GM10248 (cell line): ENCODE measurements around the gene DYRK1A.
"Not testable (repeated sequence)": the region's sequence is repeated elsewhere in the genome, so short reads cannot be mapped to it uniquely, and the experiment has no call there.

Experiments
- CTCF ChIA-PET: fragments of 300-600 bp; sonication (Branson Sonifier 250); formaldehyde crosslinking; extraction: SDS; loops from one replicate; lab custom pipeline; 2021; ENCODE audit warnings: antibody characterized with exemption; lab: Yijun Ruan, JAX
- POLR2A ChIA-PET: fragments of 350-650 bp; sonication (Branson Sonifier 250); formaldehyde crosslinking; extraction: SDS; loops from one replicate; lab custom pipeline; 2020; ENCODE audit warnings: antibody characterized with exemption; lab: Yijun Ruan, JAX
- DNase-seq: peaks from one replicate; pipeline ENCODE4 v3.0.0; 2012; ENCODE audit errors: extremely low spot score
- TF ChIP-seq, protein P1 (sequence below): IDR thresholded peaks from 2 replicates; pipeline ENCODE4 v1.5.1; 2012; ENCODE audit warnings: mild to moderate bottlenecking, low read depth; ENCODE audit errors: extremely low read depth, missing control alignments, control extremely low read depth

DYRK1A gene

GRCh38 chr21:37546949-37547614 lies 180.5 kb downstream of the DYRK1A start:
- ChIA-PET CTCF (interaction anchor here (1.2 kb wide), 1 partner anchor 10 kb away, joined by 3 read pairs; no protein-coding TSS in a partner anchor), POLR2A (no interaction called here)
- no peak for DNase-seq
- TF ChIP-seq, protein P1, sequence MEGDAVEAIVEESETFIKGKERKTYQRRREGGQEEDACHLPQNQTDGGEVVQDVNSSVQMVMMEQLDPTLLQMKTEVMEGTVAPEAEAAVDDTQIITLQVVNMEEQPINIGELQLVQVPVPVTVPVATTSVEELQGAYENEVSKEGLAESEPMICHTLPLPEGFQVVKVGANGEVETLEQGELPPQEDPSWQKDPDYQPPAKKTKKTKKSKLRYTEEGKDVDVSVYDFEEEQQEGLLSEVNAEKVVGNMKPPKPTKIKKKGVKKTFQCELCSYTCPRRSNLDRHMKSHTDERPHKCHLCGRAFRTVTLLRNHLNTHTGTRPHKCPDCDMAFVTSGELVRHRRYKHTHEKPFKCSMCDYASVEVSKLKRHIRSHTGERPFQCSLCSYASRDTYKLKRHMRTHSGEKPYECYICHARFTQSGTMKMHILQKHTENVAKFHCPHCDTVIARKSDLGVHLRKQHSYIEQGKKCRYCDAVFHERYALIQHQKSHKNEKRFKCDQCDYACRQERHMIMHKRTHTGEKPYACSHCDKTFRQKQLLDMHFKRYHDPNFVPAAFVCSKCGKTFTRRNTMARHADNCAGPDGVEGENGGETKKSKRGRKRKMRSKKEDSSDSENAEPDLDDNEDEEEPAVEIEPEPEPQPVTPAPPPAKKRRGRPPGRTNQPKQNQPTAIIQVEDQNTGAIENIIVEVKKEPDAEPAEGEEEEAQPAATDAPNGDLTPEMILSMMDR = no peak

DNA sequence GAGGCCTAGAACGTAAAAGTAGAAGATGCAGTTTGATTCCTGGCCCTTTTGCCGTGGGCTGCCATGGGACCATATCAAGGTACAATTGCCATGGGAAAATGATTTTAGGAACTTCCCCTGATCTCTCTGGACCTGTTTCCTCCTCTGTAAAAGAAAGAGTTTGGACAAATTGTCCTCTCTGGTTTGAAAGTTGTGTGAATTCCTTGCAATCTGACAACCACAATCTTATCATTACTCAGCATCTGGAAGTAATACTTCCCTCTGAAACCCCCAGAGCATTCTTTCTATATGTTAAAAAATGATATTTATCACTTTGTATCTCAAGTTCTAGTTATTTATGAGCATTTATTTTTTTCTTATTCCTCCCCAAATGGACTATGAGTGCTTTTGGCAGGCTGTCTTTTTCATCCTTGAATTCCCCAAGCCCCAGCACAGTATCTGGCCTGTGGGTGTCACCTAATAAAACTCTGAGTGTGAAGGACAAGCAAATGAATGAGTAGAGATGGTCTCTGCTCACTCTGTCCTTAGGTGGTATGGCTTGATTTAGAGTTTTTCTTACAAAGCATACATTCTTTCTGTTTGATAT lies 181.1 kb downstream of the DYRK1A start:
- TF ChIP-seq, protein P1 = no peak
- DNase-seq = no peak
- ChIA-PET POLR2A (no interaction called here), CTCF (interaction anchor here (1.2 kb wide), 1 partner anchor 9 kb away, joined by 3 read pairs; no protein-coding TSS in a partner anchor)

- ChIA-PET POLR2A (no interaction called here), CTCF (no interaction called here)
- TF ChIP-seq, protein P1 = no peak
- DNase-seq = no peak
These were observed 182.0 kb downstream of the DYRK1A start for GRCh38 chr21:37548521-37548981.

DNA sequence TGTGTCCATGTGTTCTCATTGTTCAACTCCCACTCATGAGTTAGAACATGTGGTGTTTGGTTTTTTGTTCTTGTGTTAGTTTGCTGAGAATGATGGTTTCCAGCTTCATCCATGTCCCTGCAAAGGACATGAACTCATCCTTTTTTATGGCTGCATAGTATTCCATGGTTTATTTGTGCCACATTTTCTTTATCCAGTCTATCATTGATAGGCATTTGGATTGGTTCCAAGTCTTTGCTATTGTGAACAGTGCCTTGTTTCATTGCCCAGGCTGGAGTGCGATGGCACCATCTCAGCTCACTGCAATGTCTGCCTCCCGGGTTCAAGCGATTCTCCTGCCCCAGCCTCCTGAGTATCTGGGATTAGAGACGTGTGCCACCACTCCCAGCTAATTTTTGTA lies 183.2 kb downstream of the DYRK1A start:
- DNase-seq, CTCF ChIA-PET, POLR2A ChIA-PET: not testable (repeated sequence)

DNA sequence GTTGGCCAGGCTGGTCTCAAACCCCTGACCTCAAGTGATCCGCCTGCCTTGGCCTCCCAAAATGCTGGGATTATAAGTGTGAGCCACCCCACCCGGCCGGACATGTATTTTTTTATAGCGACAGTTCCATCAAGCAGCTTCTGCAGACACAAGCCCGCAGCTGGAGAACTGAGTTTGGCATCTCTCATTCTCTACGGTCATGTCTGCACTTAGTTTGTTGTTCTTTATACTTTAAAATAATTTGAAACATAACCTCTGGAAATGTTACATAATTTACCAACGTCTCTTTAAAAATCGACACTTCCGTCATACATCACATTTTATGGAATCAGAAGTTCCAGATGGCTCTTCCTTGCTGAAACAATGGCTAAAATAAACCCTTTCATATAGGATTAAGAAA lies 183.6 kb downstream of the DYRK1A start:
- DNase-seq = no peak
- POLR2A ChIA-PET = interaction anchor here (1.2 kb wide), 1 partner anchor 14 kb away, joined by 3 read pairs; no protein-coding TSS in a partner anchor
- TF ChIP-seq, protein P1 = no peak
- CTCF ChIA-PET = interaction anchor here (1.1 kb wide), 1 partner anchor 19 kb away, joined by 3 read pairs; no protein-coding TSS in a partner anchor

DNA sequence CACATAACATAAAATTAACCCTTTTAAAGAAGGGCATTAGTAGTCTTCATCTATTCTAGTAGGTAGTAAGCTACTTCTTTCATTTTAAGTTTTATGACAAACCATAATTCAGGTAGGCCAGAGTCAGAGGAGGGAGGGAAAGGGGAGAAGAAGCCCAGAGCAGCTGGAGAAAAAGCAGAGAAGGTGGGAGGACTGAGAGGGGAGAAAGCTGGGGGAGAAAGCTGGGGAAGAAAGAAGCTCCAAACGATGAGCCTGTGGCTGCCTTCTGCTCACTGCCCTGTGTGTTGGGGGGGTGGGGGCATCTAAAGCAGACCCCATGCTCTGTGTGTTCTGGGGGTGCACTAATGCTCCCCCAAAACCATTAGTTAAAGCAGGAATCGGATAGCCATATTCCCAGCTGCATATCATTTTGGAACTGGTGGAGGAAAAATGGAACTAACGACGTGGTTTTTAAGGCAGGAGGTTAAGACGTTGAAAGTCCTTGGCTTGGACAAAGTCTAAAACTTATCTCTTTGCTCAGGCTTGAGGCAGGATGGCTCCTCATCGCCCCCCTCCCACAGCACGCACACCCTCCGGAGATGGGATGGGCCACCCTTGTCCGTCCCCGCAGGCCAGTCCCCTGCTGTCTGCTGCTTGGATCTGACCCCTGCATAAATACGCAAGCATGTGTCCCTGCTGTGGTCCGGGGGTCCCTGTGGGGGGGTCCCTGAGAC lies 184.2 kb downstream of the DYRK1A start:
- TF ChIP-seq, protein P1 = no peak
- DNase-seq = no peak
- ChIA-PET CTCF (interaction anchor here (1.1 to 1.2 kb wide), 2 partner anchors 8 to 20 kb away, joined by 3 read pairs; no protein-coding TSS in a partner anchor), POLR2A (interaction anchor here (1.2 kb wide), 1 partner anchor 13 kb away, joined by 3 read pairs; no protein-coding TSS in a partner anchor)
